ENCODE results near the gene C19orf67. TPM values are rescaled to one million over a fixed set of nuclear protein-coding genes. Genes with fewer than 3 reads are reported as not detected.

The C19orf67 gene
- total RNA-seq, 1 experiment from 2014 or later, result not detected

GRCh38 chr19:14107581-14108461 lies 22.2 kb upstream of the C19orf67 start:
- Mint-ChIP-seq H3K4me3 (ENCODE audit: low read depth, unreplicated experiment) (no peak overlapping the region), H3K27me3 (ENCODE audit: unreplicated experiment) (no peaks in the 10 kb centered on the region), H3K4me1 (ENCODE audit: low read depth, unreplicated experiment) (no peaks in the 10 kb centered on the region), H3K36me3 (ENCODE audit: insufficient read depth, unreplicated experiment) (peaks cover 6% of the 10 kb centered on the region), H3K9me3 (ENCODE audit: low read depth, unreplicated experiment) (no peaks in the 10 kb centered on the region), H3K27ac (ENCODE audit: unreplicated experiment) (no peak overlapping the region)
- TF ChIP-seq CTCF (IDR thresholded peaks at IDR 0.05; ENCODE audit: unreplicated experiment), result no peak
- intact Hi-C loops (cut with micrococcal nuclease; ENCODE audit: unreplicated experiment), result no loop called here
- CTCF ChIA-PET, result no interaction called here
- no TSS peak for BruUV-seq (replicated peaks)
- no peak for DNase-seq

GRCh38 chr19:14106840-14107239 lies 21.3 kb upstream of the C19orf67 start:
- CTCF ChIA-PET, result no interaction called here
- H3K27ac Mint-ChIP-seq (ENCODE audit: unreplicated experiment), result no peak overlapping the region
- DNase-seq, result no peak

GRCh38 chr19:14105680-14106079 lies 20.1 kb upstream of the C19orf67 start:
- BruUV-seq (replicated peaks), result no TSS peak
- DNase-seq, result no peak
- peaks cover 11% of the 10 kb centered on the region for H3K36me3 Mint-ChIP-seq (ENCODE audit: insufficient read depth, unreplicated experiment)

More at GRCh38 chr19:14106840-14107239, 21.3 kb upstream of the C19orf67 start:
- Mint-ChIP-seq H3K36me3 (ENCODE audit: insufficient read depth, unreplicated experiment) (peaks cover 9% of the 10 kb centered on the region), H3K4me3 (ENCODE audit: low read depth, unreplicated experiment) (no peak overlapping the region), H3K9me3 (ENCODE audit: low read depth, unreplicated experiment) (no peaks in the 10 kb centered on the region), H3K27me3 (ENCODE audit: unreplicated experiment) (no peaks in the 10 kb centered on the region), H3K4me1 (ENCODE audit: low read depth, unreplicated experiment) (no peaks in the 10 kb centered on the region)
- intact Hi-C loops (cut with micrococcal nuclease; ENCODE audit: unreplicated experiment), result no loop called here
- TF ChIP-seq CTCF (IDR thresholded peaks at IDR 0.05; ENCODE audit: unreplicated experiment), result no peak
- no TSS peak for BruUV-seq (replicated peaks)

GRCh38 chr19:14103310-14103709 lies 17.7 kb upstream of the C19orf67 start:
- intact Hi-C loops (cut with micrococcal nuclease; ENCODE audit: unreplicated experiment), result no loop called here
- no peaks in the 10 kb centered on the region for H3K27me3 Mint-ChIP-seq (ENCODE audit: unreplicated experiment)
- H3K4me3 Mint-ChIP-seq (ENCODE audit: low read depth, unreplicated experiment), result no peak overlapping the region
- H3K4me1 Mint-ChIP-seq (ENCODE audit: low read depth, unreplicated experiment), result no peaks in the 10 kb centered on the region
- TF ChIP-seq CTCF (IDR thresholded peaks at IDR 0.05; ENCODE audit: unreplicated experiment), result no peak
- H3K36me3 Mint-ChIP-seq (ENCODE audit: insufficient read depth, unreplicated experiment), result peaks cover 5% of the 10 kb centered on the region
- no peak for DNase-seq
- no peaks in the 10 kb centered on the region for H3K9me3 Mint-ChIP-seq (ENCODE audit: low read depth, unreplicated experiment)
- no TSS peak for BruUV-seq (replicated peaks)
- CTCF ChIA-PET, result interaction anchor here (0.7 kb wide), 1 partner anchor 1258 kb away, joined by 6 read pairs; no protein-coding TSS in a partner anchor
- H3K27ac Mint-ChIP-seq (ENCODE audit: unreplicated experiment), result no peak overlapping the region

More at GRCh38 chr19:14105680-14106079, 20.1 kb upstream of the C19orf67 start:
- Mint-ChIP-seq H3K9me3 (ENCODE audit: low read depth, unreplicated experiment) (no peaks in the 10 kb centered on the region), H3K4me1 (ENCODE audit: low read depth, unreplicated experiment) (no peaks in the 10 kb centered on the region), H3K27me3 (ENCODE audit: unreplicated experiment) (no peaks in the 10 kb centered on the region), H3K4me3 (ENCODE audit: low read depth, unreplicated experiment) (no peak overlapping the region), H3K27ac (ENCODE audit: unreplicated experiment) (no peak overlapping the region)
- TF ChIP-seq CTCF (IDR thresholded peaks at IDR 0.05; ENCODE audit: unreplicated experiment), result no peak
- intact Hi-C loops (cut with micrococcal nuclease; ENCODE audit: unreplicated experiment), result no loop called here
- CTCF ChIA-PET, result no interaction called here

Data from Calu3 (cell line).